ENCODE data around the gene CDK2AP2.
"Not testable (repeated sequence)": the region's sequence is repeated elsewhere in the genome, so short reads cannot be mapped to it uniquely, and the experiment has no call there.

Gene CDK2AP2

GRCh38 chr11:67489203-67489884, 18.6 kb downstream of the CDK2AP2 start:
- H3K4me3 ChIP-seq: no peak overlapping the region
- TF ChIP-seq CTCF (IDR thresholded peaks at IDR 0.05): no peak
- no peaks in the 10 kb centered on the region for H3K9me3 ChIP-seq
- peaks cover 32 to 80% (median 72%) of the 10 kb centered on the region in 3 donors for H3K36me3 ChIP-seq
- no peak for DNase-seq
- H3K4me1 ChIP-seq: peaks cover 0 to 15% (median 5%) of the 10 kb centered on the region in 4 donors
- intact Hi-C loops (cut with DNase I; ENCODE audit: low total_unique reads): no loop called here
- H3K27ac ChIP-seq: no peak overlapping the region
- H3K27me3 ChIP-seq: no peaks in the 10 kb centered on the region

- TF ChIP-seq CTCF (IDR thresholded peaks at IDR 0.05): no peak
- Histone ChIP-seq H3K4me3 (no peak overlapping the region), H3K4me1 (peaks cover 0 to 31% (median 18%) of the 10 kb centered on the region in 4 donors), H3K27ac (no peak overlapping the region), H3K27me3 (no peaks in the 10 kb centered on the region), H3K9me3 (no peaks in the 10 kb centered on the region), H3K36me3 (peaks cover 32 to 53% (median 45%) of the 10 kb centered on the region in 3 donors)
- intact Hi-C loops (cut with DNase I; ENCODE audit: low total_unique reads): no loop called here
- no peak for DNase-seq
Observed at GRCh38 chr11:67486481-67487195, 21.3 kb downstream of the CDK2AP2 start.

DNA sequence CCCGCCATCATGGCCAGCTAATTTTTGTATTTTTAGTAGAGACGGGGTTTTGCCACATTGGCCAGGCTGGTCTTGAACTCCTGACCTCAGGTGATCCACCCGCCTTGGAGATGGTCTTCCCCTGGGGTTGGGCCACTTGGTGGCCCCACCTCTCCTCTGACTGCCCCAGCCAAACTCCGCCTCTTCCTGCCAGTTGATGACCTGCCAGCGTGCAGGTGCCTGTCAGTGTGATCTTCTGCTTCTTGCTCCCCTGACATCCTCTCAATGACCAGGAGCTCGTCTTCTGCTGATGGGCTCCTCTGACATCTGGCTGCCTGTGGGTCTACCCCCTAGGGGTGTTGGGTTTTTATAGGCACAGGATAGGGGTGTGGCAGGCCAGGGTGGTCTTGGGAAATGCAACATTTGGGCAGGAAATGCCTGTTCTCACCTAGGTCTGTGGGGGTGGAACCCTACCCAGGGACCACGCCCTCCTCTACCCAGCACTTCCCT, 22.0 kb downstream of the CDK2AP2 start:
- DNase-seq; intact Hi-C loops (cut with DNase I; ENCODE audit: low total_unique reads): not testable (repeated sequence)

DNA sequence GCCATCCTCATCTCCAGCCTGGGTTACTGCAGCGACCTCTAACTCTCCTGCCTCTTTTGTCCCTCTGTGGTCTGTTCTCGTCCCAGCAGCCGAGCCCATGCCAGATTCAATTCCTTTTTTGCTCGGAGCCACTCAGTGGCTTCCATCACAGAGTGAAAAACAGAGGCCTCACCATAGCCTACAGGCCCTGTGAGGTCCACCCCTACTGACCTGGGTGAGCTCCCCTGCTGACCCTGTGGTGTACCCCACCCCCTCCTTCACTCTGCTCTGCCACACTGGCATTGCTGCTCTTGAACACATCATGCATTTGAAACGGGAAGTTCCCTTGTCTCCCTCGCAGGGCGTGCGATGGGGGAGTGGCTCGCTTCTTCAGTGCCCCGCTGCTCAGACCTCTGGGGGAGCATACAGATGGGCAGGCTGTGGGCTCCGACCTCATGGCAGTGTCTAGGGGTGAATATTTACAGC, 23.1 kb downstream of the CDK2AP2 start:
- DNase-seq: peak in 1 of 2 donors; percentile 62
- intact Hi-C loops (cut with DNase I; ENCODE audit: low total_unique reads): no loop called here
- Histone ChIP-seq H3K4me3 (no peak overlapping the region), H3K4me1 (peaks cover 0 to 31% (median 18%) of the 10 kb centered on the region in 4 donors), H3K27me3 (no peaks in the 10 kb centered on the region), H3K36me3 (peaks cover 18 to 35% (median 27%) of the 10 kb centered on the region in 3 donors), H3K9me3 (no peaks in the 10 kb centered on the region), H3K27ac (no peak overlapping the region)
- TF ChIP-seq CTCF (IDR thresholded peaks at IDR 0.05): no peak

More for the DNA sequence above, 22.0 kb downstream of the CDK2AP2 start:
- peaks cover 0 to 31% (median 18%) of the 10 kb centered on the region in 4 donors for H3K4me1 ChIP-seq
- H3K4me3 ChIP-seq, H3K27me3 ChIP-seq, H3K27ac ChIP-seq, H3K9me3 ChIP-seq: not testable (repeated sequence)
- H3K36me3 ChIP-seq: peaks cover 27 to 46% (median 38%) of the 10 kb centered on the region in 3 donors

- intact Hi-C loops (cut with DNase I; ENCODE audit: low total_unique reads): no loop called here
Observed at GRCh38 chr11:67483831-67484665, 23.9 kb downstream of the CDK2AP2 start.

More at GRCh38 chr11:67483831-67484665, 23.9 kb downstream of the CDK2AP2 start:
- Histone ChIP-seq H3K36me3 (peaks cover 11 to 27% (median 20%) of the 10 kb centered on the region in 3 donors), H3K4me3 (peak overlapping the region; percentile 56 to 70), H3K4me1 (peaks cover 0 to 31% (median 18%) of the 10 kb centered on the region in 4 donors), H3K27me3 (no peaks in the 10 kb centered on the region), H3K9me3 (no peaks in the 10 kb centered on the region), H3K27ac (peak overlapping the region; percentile 83 to 91)
- TF ChIP-seq CTCF (IDR thresholded peaks at IDR 0.05): no peak
- no peak for DNase-seq

All from tibial artery (tissue), 4 donors.